Neural progenitor cell (in vitro differentiated cells): ENCODE measurements around the gene ALK.

Source experiments
- CTCF ChIP-seq: fragments of 200-600 bp; sonication (generic); IDR thresholded peaks from 2 replicates; pipeline ENCODE4 v1.5.1; 2017; ENCODE audit warnings: antibody characterized with exemption, mild to moderate bottlenecking
- EZH2 ChIP-seq: fragments of 200-600 bp; sonication (generic); IDR thresholded peaks from 2 replicates; pipeline ENCODE4 v1.6.1; 2017; ENCODE audit warnings: antibody characterized with exemption, mild to moderate bottlenecking, moderate library complexity
- EZH2phosphoT487 ChIP-seq: fragments of 200-600 bp; sonication (generic); IDR thresholded peaks from 2 replicates; pipeline ENCODE4 v1.6.1; 2017; ENCODE audit warnings: antibody characterized with exemption

- TF ChIP-seq CTCF (no peak), EZH2 (no peak), EZH2phosphoT487 (no peak)
Observed at GRCh38 chr2:29844713-29845326, 76.6 kb downstream of the ALK start.
